ENCODE measurements around the gene CAMSAP3. TPM values are rescaled to one million over a fixed set of nuclear protein-coding genes. Genes with fewer than 3 reads are reported as not detected.

CAMSAP3 gene
- total and polyA plus RNA-seq, 10 donors, result 0.28 to 1.5 (median 0.79) TPM

DNA sequence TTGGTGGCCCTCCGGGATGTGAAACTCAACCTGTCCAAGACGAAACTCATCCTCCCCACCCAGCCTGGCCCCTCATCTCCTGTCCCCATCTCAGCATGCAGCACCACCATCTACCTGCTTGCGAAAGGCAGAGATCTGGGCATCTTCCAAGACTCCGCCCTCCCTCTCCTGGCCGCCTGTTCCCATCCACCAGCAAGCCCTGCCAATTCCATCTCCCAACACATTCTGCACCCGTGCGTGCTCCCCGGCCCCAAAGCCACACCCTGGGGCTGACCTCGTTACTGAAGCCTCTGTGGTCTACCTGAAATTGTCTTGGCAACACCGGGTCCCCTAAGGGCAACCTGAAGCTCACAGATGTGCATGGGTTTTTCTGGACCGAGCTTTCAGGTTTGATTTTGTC, 13.2 kb upstream of the CAMSAP3 start:
- H3K27ac ChIP-seq, result no peak overlapping the region
- no peaks in the 10 kb centered on the region for H3K9me3 ChIP-seq
- TF ChIP-seq, protein P1, sequence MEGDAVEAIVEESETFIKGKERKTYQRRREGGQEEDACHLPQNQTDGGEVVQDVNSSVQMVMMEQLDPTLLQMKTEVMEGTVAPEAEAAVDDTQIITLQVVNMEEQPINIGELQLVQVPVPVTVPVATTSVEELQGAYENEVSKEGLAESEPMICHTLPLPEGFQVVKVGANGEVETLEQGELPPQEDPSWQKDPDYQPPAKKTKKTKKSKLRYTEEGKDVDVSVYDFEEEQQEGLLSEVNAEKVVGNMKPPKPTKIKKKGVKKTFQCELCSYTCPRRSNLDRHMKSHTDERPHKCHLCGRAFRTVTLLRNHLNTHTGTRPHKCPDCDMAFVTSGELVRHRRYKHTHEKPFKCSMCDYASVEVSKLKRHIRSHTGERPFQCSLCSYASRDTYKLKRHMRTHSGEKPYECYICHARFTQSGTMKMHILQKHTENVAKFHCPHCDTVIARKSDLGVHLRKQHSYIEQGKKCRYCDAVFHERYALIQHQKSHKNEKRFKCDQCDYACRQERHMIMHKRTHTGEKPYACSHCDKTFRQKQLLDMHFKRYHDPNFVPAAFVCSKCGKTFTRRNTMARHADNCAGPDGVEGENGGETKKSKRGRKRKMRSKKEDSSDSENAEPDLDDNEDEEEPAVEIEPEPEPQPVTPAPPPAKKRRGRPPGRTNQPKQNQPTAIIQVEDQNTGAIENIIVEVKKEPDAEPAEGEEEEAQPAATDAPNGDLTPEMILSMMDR (IDR thresholded peaks at IDR 0.05 in 8 of 11, conservative IDR thresholded peaks at IDR 0.05 in 3 of 11), result no peak
- no peak for TF ChIP-seq POLR2A (IDR thresholded peaks at IDR 0.05)
- no peak for TF ChIP-seq POLR2AphosphoS5 (IDR thresholded peaks at IDR 0.05)
- no peaks in the 10 kb centered on the region for H3K36me3 ChIP-seq
- H3K27me3 ChIP-seq (replicated peaks in 1 of 7), result peaks cover 0 to 6% (median 0%) of the 10 kb centered on the region in 7 donors
- DNase-seq, result no peak
- 61 to 76% (median 70%) methylated on average over 11 of the region's 11 CpGs for WGBS, 5 donors
- H3K4me1 ChIP-seq, result no peaks in the 10 kb centered on the region
- H3K4me3 ChIP-seq, result no peak overlapping the region
- intact Hi-C loops (cut with DNase I; ENCODE audit: low total_unique reads), result no loop called here

DNA sequence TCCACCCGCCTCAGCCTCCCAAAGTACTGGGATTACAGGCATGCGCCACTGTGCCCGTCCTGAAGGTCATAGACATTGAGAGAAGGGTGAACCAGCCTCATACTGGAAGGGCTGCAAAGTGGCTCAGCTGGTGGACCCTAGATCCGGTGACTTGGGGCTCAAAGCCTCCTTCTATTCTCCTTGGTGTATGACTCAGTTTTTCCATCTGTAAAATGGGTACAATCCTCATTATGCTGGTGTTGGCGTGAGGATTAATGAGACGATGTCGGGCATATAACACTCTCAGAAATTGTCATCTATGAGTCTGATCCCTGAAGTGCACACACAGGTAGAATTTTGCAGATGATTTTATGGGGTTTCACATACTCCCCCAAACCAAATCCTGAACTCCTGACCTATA, 5.8 kb upstream of the CAMSAP3 start:
- Histone ChIP-seq H3K9me3 (no peaks in the 10 kb centered on the region), H3K27ac (no peak overlapping the region), H3K4me1 (no peaks in the 10 kb centered on the region), H3K4me3 (no peak overlapping the region), H3K36me3 (no peaks in the 10 kb centered on the region), H3K27me3 (replicated peaks in 1 of 7) (peaks cover 0 to 64% (median 7%) of the 10 kb centered on the region in 7 donors)
- intact Hi-C loops (cut with DNase I; ENCODE audit: low total_unique reads), result no loop called here
- TF ChIP-seq, protein P1 (IDR thresholded peaks at IDR 0.05 in 8 of 11, conservative IDR thresholded peaks at IDR 0.05 in 3 of 11), result no peak
- TF ChIP-seq POLR2A (IDR thresholded peaks at IDR 0.05), result no peak
- no peak for TF ChIP-seq POLR2AphosphoS5 (IDR thresholded peaks at IDR 0.05)
- 79 to 96% (median 87%) methylated on average over 5 to 7 of the region's 7 CpGs for WGBS, 5 donors
- DNase-seq, result no peak

DNA sequence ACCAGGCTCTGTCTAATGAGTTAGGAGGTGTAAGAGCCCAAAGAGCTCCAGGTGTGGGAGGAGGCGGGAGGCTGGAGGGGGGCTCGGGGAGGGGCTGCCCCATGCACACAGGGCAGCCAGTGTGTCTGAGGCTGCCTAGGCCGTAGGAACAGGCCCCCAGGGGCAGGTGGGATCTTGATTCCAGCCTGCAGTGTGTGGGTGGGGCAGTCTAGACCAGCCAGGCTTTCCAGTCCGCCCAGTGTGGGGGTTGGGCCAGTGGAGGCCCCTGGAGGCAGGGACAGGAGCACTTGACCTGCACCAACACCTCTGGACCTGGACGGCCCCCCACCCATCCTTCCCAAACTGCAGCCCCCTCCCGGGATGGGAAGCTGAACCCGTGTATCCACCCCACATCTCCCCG, 5.4 kb upstream of the CAMSAP3 start:
- TF ChIP-seq, protein P1 (IDR thresholded peaks at IDR 0.05 in 8 of 11, conservative IDR thresholded peaks at IDR 0.05 in 3 of 11), result no peak
- no peak for TF ChIP-seq POLR2AphosphoS5 (IDR thresholded peaks at IDR 0.05)
- no peak for TF ChIP-seq POLR2A (IDR thresholded peaks at IDR 0.05)
- Histone ChIP-seq H3K4me3 (no peak overlapping the region), H3K36me3 (no peaks in the 10 kb centered on the region), H3K9me3 (no peaks in the 10 kb centered on the region), H3K27me3 (replicated peaks in 1 of 7) (peaks cover 0 to 68% (median 9%) of the 10 kb centered on the region in 7 donors), H3K4me1 (peaks cover 0 to 3% (median under 1%) of the 10 kb centered on the region in 6 donors), H3K27ac (no peak overlapping the region)
- intact Hi-C loops (cut with DNase I; ENCODE audit: low total_unique reads), result no loop called here
- 61 to 74% (median 68%) methylated on average over 3 to 8 of the region's 8 CpGs for WGBS, 5 donors
- DNase-seq, result no peak

DNA sequence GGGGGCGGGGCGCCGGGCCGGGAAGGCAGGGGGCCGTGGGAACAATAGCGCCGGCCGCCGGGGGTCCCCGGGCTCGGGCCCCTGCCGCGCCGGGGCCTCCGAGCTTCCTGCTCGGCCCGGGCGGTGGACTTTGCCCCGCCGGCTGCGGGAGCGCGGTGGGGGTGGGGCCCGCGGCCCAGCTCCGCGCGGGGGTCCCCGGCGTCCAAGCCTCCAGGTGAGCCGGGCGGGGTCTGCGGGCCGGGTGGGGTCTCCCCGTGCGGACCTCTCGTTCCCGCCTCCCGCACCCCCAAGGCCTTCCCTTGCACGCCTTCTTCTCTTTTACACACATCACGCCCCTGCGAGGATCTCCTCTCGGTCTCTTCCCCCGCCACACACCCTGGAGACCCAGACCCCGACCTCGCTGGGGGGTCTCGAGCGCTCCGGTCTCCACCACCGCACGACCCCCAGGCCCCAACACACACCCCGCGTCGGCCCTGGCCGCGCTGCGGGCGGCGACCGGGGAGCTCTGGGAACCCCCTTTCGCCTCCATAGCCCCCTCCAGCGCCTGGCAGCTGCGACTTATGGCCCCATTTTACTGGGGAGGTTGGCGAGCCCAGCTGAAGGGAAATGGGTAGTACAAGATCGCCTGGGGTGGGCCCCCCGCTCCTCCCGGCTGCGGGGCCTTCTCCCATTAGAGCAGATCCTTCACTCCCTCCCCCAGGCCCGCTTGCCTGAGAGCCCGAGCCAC, 711 bp downstream of the CAMSAP3 start:
- TF ChIP-seq, protein P1 (IDR thresholded peaks at IDR 0.05 in 8 of 11, conservative IDR thresholded peaks at IDR 0.05 in 3 of 11), result no peak
- TF ChIP-seq POLR2A (IDR thresholded peaks at IDR 0.05), result no peak
- no peak for TF ChIP-seq POLR2AphosphoS5 (IDR thresholded peaks at IDR 0.05)
- 3 to 8% (median 6%) methylated on average over 30 to 70 of the region's 70 CpGs for WGBS, 5 donors
- no peak for DNase-seq

More for the DNA sequence above, 711 bp downstream of the CAMSAP3 start:
- no peaks in the 10 kb centered on the region for H3K9me3 ChIP-seq
- intact Hi-C loops (cut with DNase I; ENCODE audit: low total_unique reads), result no loop called here
- no peak overlapping the region for H3K27ac ChIP-seq
- H3K27me3 ChIP-seq (replicated peaks in 1 of 7), result peaks cover 4 to 82% (median 34%) of the 10 kb centered on the region in 7 donors
- H3K4me1 ChIP-seq, result peaks cover 3 to 16% (median 10%) of the 10 kb centered on the region in 6 donors
- H3K36me3 ChIP-seq, result no peaks in the 10 kb centered on the region
- H3K4me3 ChIP-seq, result peak overlapping the region in 6 of 8 donors; percentile 8 to 72 (median 39)

Data from spleen (tissue), 11 donors.